A673 (cell line): Measurements from ENCODE around the gene INPP1. TPM values are rescaled to one million over a fixed set of nuclear protein-coding genes. Genes with fewer than 3 reads are reported as not detected.

Experiments used
- BruUV-seq: library from RNA; stranded (reverse); fragments of 400-500 nt; replicated peaks from 2 replicates; lab custom pipeline; 2021; lab: Mats Ljungman, UMichigan
- CTCF ChIA-PET: fragments of 300-600 bp; sonication (Branson Sonifier 250); formaldehyde crosslinking; loops from one replicate; lab custom pipeline; 2022; ENCODE audit warnings: antibody characterized with exemption; lab: Charles Lee
- POLR2A ChIA-PET: fragments of 300-600 bp; sonication (Branson Sonifier 250); formaldehyde crosslinking; loops from one replicate; lab custom pipeline; 2022; ENCODE audit warnings: antibody characterized with exemption; ENCODE audit not compliant: low non-redundant PET; lab: Charles Lee
- DNase-seq: peaks from one replicate; pipeline ENCODE4 v3.0.0-alpha.2; 2015; ENCODE audit warnings: low spot score
- H3K27ac ChIP-seq: fragments of 200-600 bp; sonication (generic); 2 replicates; pipeline ENCODE4 v1.5.1; 2016; ENCODE audit warnings: mixed run types, low read depth, mild to moderate bottlenecking, mixed read lengths, antibody characterized with exemption, low read length; ENCODE audit not compliant: poor library complexity, severe bottlenecking
- H3K27me3 ChIP-seq: fragments of 200-600 bp; sonication (generic); replicated peaks from 2 replicates; pipeline ENCODE4 v1.6.1; 2017; ENCODE audit warnings: mixed run types, low read depth, mild to moderate bottlenecking, mixed read lengths, antibody characterized with exemption, low read length; ENCODE audit not compliant: insufficient read depth, poor library complexity
- H3K36me3 ChIP-seq: fragments of 200-600 bp; sonication (generic); 2 replicates; pipeline ENCODE4 v1.6.1; 2016; ENCODE audit warnings: mixed run types, mild to moderate bottlenecking, mixed read lengths, antibody characterized with exemption, low read length; ENCODE audit not compliant: insufficient read depth, poor library complexity, severe bottlenecking
- H3K4me1 ChIP-seq: fragments of 200-600 bp; sonication (generic); 2 replicates; pipeline ENCODE4 v1.6.1; 2017; ENCODE audit warnings: mixed run types, mild to moderate bottlenecking, mixed read lengths, antibody characterized with exemption, low read length; ENCODE audit not compliant: insufficient read depth, poor library complexity, severe bottlenecking
- H3K4me3 ChIP-seq: fragments of 200-600 bp; sonication (generic); 2 replicates; pipeline ENCODE4 v1.5.1; 2016; ENCODE audit warnings: low read depth, mixed run types, mild to moderate bottlenecking, mixed read lengths, low read length; ENCODE audit not compliant: poor library complexity, severe bottlenecking
- H3K9me3 ChIP-seq: fragments of 200-600 bp; sonication (generic); 2 replicates; pipeline ENCODE4 v1.6.1; 2016; ENCODE audit warnings: mixed run types, low read depth, mild to moderate bottlenecking, mixed read lengths, antibody characterized with exemption, low read length; ENCODE audit not compliant: poor library complexity, severe bottlenecking
- CTCF ChIP-seq: fragments of 300-800, 200-600 bp; sonication (generic); conservative IDR thresholded peaks from 2 replicates; pipeline ENCODE4 v1.5.1; 2017; ENCODE audit warnings: low read depth, mild to moderate bottlenecking, antibody characterized with exemption, low read length, moderate library complexity, mixed read lengths
- EZH2 ChIP-seq: fragments of 200-600 bp; sonication (generic); IDR thresholded peaks from 2 replicates; pipeline ENCODE4 v1.6.1; 2017; ENCODE audit warnings: borderline replicate concordance, low read depth, mild to moderate bottlenecking, mixed read lengths, antibody characterized with exemption, low read length; ENCODE audit not compliant: poor library complexity, severe bottlenecking
- intact Hi-C: fragments of 100-400 bp; cut with micrococcal nuclease; formaldehyde crosslinking; loops from one replicate; pipeline ENCODE4 v1.10.0; 2022; ENCODE audit not compliant: unreplicated experiment
- total RNA-seq: library from RNA; stranded (reverse); gene quantifications from 2 replicates; pipeline ENCODE4 v1.2.3, GENCODE V29; 2021

The INPP1 gene
- total RNA-seq, 1 experiment from 2014 or later = 3.9 TPM

GRCh38 chr2:190407246-190407661 lies 63.9 kb downstream of the INPP1 start:
- Histone ChIP-seq H3K4me3 (peak overlapping the region; percentile 65), H3K27ac (no peak overlapping the region), H3K9me3 (no peaks in the 10 kb centered on the region), H3K36me3 (no peaks in the 10 kb centered on the region), H3K27me3 (no peaks in the 10 kb centered on the region), H3K4me1 (peaks cover 9% of the 10 kb centered on the region)
- DNase-seq = peak; percentile 40
- no peak for TF ChIP-seq CTCF
- no peak for TF ChIP-seq EZH2
- BruUV-seq = no TSS peak
- ChIA-PET CTCF (no interaction called here), POLR2A (no interaction called here)
- intact Hi-C loops = loop anchor here (10.0 kb wide), 1 partner anchor 278 kb away; no protein-coding TSS in a partner anchor

- BruUV-seq = no TSS peak
These were observed 64.5 kb downstream of the INPP1 start, which contains the start of gene MFSD6 for GRCh38 chr2:190407662-190408537. MFSD6 (plus strand) TSS chr2:190408355; CDS start chr2:190436030, 27,675 bp downstream.

More at GRCh38 chr2:190407662-190408537, 64.5 kb downstream of the INPP1 start, which contains the start of gene MFSD6:
- H3K4me1 ChIP-seq = peaks cover 9% of the 10 kb centered on the region
- no peak for TF ChIP-seq EZH2
- TF ChIP-seq CTCF = no peak
- H3K9me3 ChIP-seq = no peaks in the 10 kb centered on the region
- no peaks in the 10 kb centered on the region for H3K27me3 ChIP-seq
- CTCF ChIA-PET = interaction anchor here (0.7 kb wide), 1 partner anchor 104 kb away, joined by 3 read pairs; no protein-coding TSS in a partner anchor
- POLR2A ChIA-PET = no interaction called here
- H3K4me3 ChIP-seq = peak within 1 kb of the TSS; percentile 65
- intact Hi-C loops = loop anchor here (10.0 kb wide), 1 partner anchor 277 kb away; no protein-coding TSS in a partner anchor
- DNase-seq = peak; percentile 22
- peak within 1 kb of the TSS; percentile 26 for H3K27ac ChIP-seq
- no peaks in the 10 kb centered on the region for H3K36me3 ChIP-seq
